Activated naive CD8-positive, alpha-beta T cell treated with anti-CD3 and anti-CD28 coated beads for 36 hours (primary cell): ENCODE measurements around the gene RNF157. TPM values are rescaled to one million over a fixed set of nuclear protein-coding genes. Genes with fewer than 3 reads are reported as not detected.

Experiments used
- DNase-seq: peaks from one replicate; pipeline ENCODE4 v3.0.0; 2021
- H3K27ac Mint-ChIP-seq: one replicate; pipeline ENCODE4 v1.8.0; 2022; ENCODE audit warnings: mild to moderate bottlenecking, moderate library complexity, mixed read lengths
- H3K27me3 Mint-ChIP-seq: one replicate; pipeline ENCODE4 v1.8.0; 2022; ENCODE audit warnings: mild to moderate bottlenecking, mixed read lengths
- H3K36me3 Mint-ChIP-seq: one replicate; pipeline ENCODE4 v1.8.0; 2021; ENCODE audit warnings: mild to moderate bottlenecking, mixed read lengths
- H3K4me1 Mint-ChIP-seq: one replicate; pipeline ENCODE4 v1.8.0; 2021; ENCODE audit warnings: mixed read lengths
- H3K4me3 Mint-ChIP-seq: one replicate; pipeline ENCODE4 v1.8.0; 2022; ENCODE audit warnings: mild to moderate bottlenecking, moderate library complexity, mixed read lengths
- H3K9me3 Mint-ChIP-seq: one replicate; pipeline ENCODE4 v1.8.0; 2022; ENCODE audit warnings: mixed read lengths
- total RNA-seq, 2 experiments: library from RNA; stranded (reverse); gene quantifications; one replicate each; pipeline ENCODE4 v1.2.3, GENCODE V29; 2021

RNF157 gene
- total RNA-seq, 2 experiments from 2014 or later: 30.4 to 34.7 TPM

DNA sequence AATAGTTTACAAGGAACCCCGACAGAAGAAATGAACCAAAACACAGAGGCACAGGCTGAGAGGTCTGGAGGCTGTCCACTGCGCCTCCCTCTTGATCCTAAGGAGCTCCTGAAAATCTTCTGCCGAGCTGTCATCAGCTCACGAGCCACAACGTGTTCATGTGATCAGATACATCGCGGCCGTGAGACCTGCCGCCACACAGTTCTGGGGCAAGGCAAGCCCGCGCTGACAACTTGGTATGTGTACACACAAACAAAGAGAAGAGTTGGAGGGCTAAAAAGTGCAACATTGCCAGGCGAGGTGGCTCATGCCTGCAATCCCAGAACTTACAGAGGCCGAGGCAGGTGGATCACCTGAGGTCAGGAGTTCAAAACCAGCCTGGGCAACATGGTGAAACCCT is 144.3 kb downstream of the RNF157 start:
- H3K27me3 Mint-ChIP-seq: no peaks in the 10 kb centered on the region
- peaks cover 2% of the 10 kb centered on the region for H3K4me1 Mint-ChIP-seq
- H3K27ac Mint-ChIP-seq: no peak overlapping the region
- H3K9me3 Mint-ChIP-seq: no peaks in the 10 kb centered on the region
- peaks cover 16% of the 10 kb centered on the region for H3K36me3 Mint-ChIP-seq
- H3K4me3 Mint-ChIP-seq: no peak overlapping the region
- DNase-seq: no peak

DNA sequence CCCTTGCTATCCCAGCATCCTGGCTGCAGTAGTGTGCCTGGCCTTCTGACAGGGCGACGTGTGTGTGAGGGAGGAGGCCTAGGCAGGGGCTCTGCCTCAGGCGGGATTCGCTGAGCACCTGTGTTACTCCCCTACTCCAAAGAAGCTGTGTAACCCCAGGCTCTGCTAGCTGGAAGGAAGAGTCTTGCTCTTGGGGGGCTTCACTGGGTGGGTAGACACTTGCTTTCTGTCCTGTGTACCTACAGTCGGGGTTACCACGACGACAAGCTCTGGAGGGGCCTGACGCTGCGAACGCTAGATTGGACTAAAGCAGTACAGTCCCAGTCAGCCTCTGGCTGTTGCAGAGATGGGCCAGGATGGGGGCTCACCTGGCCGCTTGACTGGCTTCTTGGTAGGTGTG is 146.2 kb downstream of the RNF157 start:
- H3K36me3 Mint-ChIP-seq: peaks cover 13% of the 10 kb centered on the region
- H3K4me1 Mint-ChIP-seq: no peaks in the 10 kb centered on the region
- H3K9me3 Mint-ChIP-seq: no peaks in the 10 kb centered on the region
- no peak overlapping the region for H3K4me3 Mint-ChIP-seq
- no peak overlapping the region for H3K27ac Mint-ChIP-seq
- no peak for DNase-seq
- H3K27me3 Mint-ChIP-seq: no peaks in the 10 kb centered on the region

- H3K4me3 Mint-ChIP-seq: no peak overlapping the region
Measured at GRCh38 chr17:76092526-76093413, 147.5 kb downstream of the RNF157 start.

More at GRCh38 chr17:76092526-76093413, 147.5 kb downstream of the RNF157 start:
- DNase-seq: no peak
- H3K4me1 Mint-ChIP-seq: no peaks in the 10 kb centered on the region
- H3K36me3 Mint-ChIP-seq: peaks cover 11% of the 10 kb centered on the region
- H3K27me3 Mint-ChIP-seq: no peaks in the 10 kb centered on the region
- H3K9me3 Mint-ChIP-seq: no peaks in the 10 kb centered on the region
- no peak overlapping the region for H3K27ac Mint-ChIP-seq

Other genes with a start within 250 kb of the RNF157 start
- 1 to 10 TPM; 4.9 to 5.5 TPM for gene CDK3, start 239.6 kb downstream of the RNF157 start, total RNA-seq
- gene EVPL, start 213.2 kb downstream of the RNF157 start, total RNA-seq: 1 to 10 TPM; 2.0 to 2.5 TPM
- gene SRP68, start 168.0 kb downstream of the RNF157 start, total RNA-seq: 100 to 1,000 TPM; 140 to 141 TPM
- 1 to 10 TPM; 2.5 to 2.7 TPM for gene GALR2, start 165.7 kb downstream of the RNF157 start, total RNA-seq
- gene ZACN, start 161.3 kb downstream of the RNF157 start, total RNA-seq: 1 to 10 TPM; 3.7 TPM
- gene EXOC7, start 136.7 kb downstream of the RNF157 start, total RNA-seq: 10 to 100 TPM; 81.2 to 88.1 TPM
- 1 to 10 TPM; 7.5 to 7.8 TPM for gene FOXJ1, start 99.2 kb downstream of the RNF157 start, total RNA-seq
- 100 to 1,000 TPM; 262 to 268 TPM for gene UBALD2, start 24.9 kb upstream of the RNF157 start, total RNA-seq
- 1 to 10 TPM in 1 of 2 experiments, under 1 TPM in 1; 0.87 to 1.6 TPM for gene QRICH2, start 67.8 kb upstream of the RNF157 start, total RNA-seq
- gene PRPSAP1, start 113.4 kb upstream of the RNF157 start, total RNA-seq: 10 to 100 TPM; 30.9 to 31.3 TPM
- 10 to 100 TPM; 10.9 to 12.0 TPM for gene SPHK1, start 144.1 kb upstream of the RNF157 start, total RNA-seq
- gene UBE2O, start 212.7 kb upstream of the RNF157 start, total RNA-seq: 10 to 100 TPM; 37.7 to 38.4 TPM
- gene AANAT, start 227.1 kb upstream of the RNF157 start, total RNA-seq: under 1 TPM in 1 of 2 experiments, not detected in 1; 0.36 TPM